K562 (cell line): ENCODE data around the gene IRX2.

ENCODE experiments used
- HNRNPUL1 ChIP-seq: fragments of 200-400 bp; formaldehyde crosslinking; IDR thresholded peaks from 2 replicates; pipeline ENCODE4 v1.6.1; 2017; ENCODE audit warnings: low read length
- KDM1A ChIP-seq, 2 experiments: fragments of 450-650 bp; IDR thresholded peaks; 2 replicates each; pipeline ENCODE4 v1.6.1; 2016; ENCODE audit warnings: mild to moderate bottlenecking in 2 of 2
- NFE2L1 ChIP-seq: fragments of 450-650 bp; IDR thresholded peaks from 2 replicates; pipeline ENCODE4 v1.6.1; 2016; ENCODE audit warnings: missing genetic modification characterization, low read depth, mild to moderate bottlenecking, missing compliant biosample characterization, moderate library complexity, borderline replicate concordance
- RNF2 ChIP-seq: sonication (generic); IDR thresholded peaks from 2 replicates; pipeline ENCODE4 v1.6.1; 2016
- U2AF1 ChIP-seq: fragments of 200-400 bp; formaldehyde crosslinking; optimal IDR thresholded peaks from 2 replicates; pipeline ENCODE3; 2017; ENCODE audit warnings: mild to moderate bottlenecking, low read depth, low read length, moderate library complexity
- ZBTB33 ChIP-seq: sonication (generic); formaldehyde crosslinking; IDR thresholded peaks from 2 replicates; pipeline ENCODE4 v1.8.1; 2023; ENCODE audit warnings: mild to moderate bottlenecking, missing genetic modification reagents
- ZFX ChIP-seq: sonication (generic); formaldehyde crosslinking; IDR thresholded peaks from 2 replicates; pipeline ENCODE4 v1.8.0; 2022; ENCODE audit warnings: mild to moderate bottlenecking, missing genetic modification reagents, moderate library complexity
- ZNF589 ChIP-seq: fragments of 200-800 bp; sonication (Bioruptor generic); IDR thresholded peaks from 2 replicates; pipeline ENCODE4 v1.6.1; 2016; ENCODE audit warnings: low read depth, missing genetic modification characterization, missing compliant biosample characterization
- TF ChIP-seq, protein P1 (sequence below), 3 experiments: IDR thresholded peaks in 2 of 3; conservative IDR thresholded peaks in 1 of 3; 2 replicates each; pipeline ENCODE4 v1.5.1; 2011 to 2012; ENCODE audit warnings: low read length in 3 of 3, mild to moderate bottlenecking in 3 of 3, control low read depth in 2 of 3, improper control_type of control experiment in 1 of 3, inconsistent platforms in 1 of 3, low read depth in 1 of 3, mixed read lengths in 1 of 3, moderate library complexity in 1 of 3; ENCODE audit not compliant: insufficient read depth in 2 of 3

DNA sequence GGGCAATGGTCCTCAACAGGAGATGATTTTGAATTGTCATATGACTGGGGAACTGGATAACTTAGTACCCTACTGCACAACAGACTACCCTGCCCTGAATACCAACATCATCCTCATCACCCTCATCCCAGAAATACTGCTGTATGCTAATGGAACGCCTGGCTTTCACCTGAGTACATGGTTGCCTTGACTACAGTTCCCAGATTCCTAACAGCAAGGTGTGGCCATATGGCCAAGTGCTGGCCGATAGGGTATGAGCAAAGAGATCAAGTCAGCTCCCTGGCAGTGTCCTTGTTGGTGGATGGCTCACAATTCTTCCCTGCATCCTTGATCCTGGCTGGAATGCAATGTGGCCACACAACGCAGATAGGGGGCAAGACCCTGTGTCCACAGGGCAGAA, 31.2 kb upstream of the IRX2 start:
- TF ChIP-seq KDM1A (IDR thresholded peaks at IDR 0.05) (no peak), ZFX (no peak), RNF2 (no peak), HNRNPUL1 (no peak), ZBTB33 (CRISPR knock-in tag) (no peak), ZNF589 (CRISPR knock-in tag) (no peak), NFE2L1 (tag) (no peak), U2AF1 (no peak)
- TF ChIP-seq, protein P1, sequence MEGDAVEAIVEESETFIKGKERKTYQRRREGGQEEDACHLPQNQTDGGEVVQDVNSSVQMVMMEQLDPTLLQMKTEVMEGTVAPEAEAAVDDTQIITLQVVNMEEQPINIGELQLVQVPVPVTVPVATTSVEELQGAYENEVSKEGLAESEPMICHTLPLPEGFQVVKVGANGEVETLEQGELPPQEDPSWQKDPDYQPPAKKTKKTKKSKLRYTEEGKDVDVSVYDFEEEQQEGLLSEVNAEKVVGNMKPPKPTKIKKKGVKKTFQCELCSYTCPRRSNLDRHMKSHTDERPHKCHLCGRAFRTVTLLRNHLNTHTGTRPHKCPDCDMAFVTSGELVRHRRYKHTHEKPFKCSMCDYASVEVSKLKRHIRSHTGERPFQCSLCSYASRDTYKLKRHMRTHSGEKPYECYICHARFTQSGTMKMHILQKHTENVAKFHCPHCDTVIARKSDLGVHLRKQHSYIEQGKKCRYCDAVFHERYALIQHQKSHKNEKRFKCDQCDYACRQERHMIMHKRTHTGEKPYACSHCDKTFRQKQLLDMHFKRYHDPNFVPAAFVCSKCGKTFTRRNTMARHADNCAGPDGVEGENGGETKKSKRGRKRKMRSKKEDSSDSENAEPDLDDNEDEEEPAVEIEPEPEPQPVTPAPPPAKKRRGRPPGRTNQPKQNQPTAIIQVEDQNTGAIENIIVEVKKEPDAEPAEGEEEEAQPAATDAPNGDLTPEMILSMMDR (IDR thresholded peaks at IDR 0.05 in 2 of 3, conservative IDR thresholded peaks at IDR 0.05 in 1 of 3; ENCODE audit: insufficient read depth in 2 of 3, low read depth in 1 of 3, low read length in 3 of 3) = no peak
